SK-N-MC (cell line): ENCODE data around the gene PDK2.

ENCODE experiments used
- DNase-seq: peaks from one replicate; pipeline ENCODE4 v3.0.0-alpha.2; 2011; ENCODE audit warnings: low read depth, low spot score
- H3K27ac ChIP-seq: fragments of 200-600 bp; sonication (generic); 2 replicates; pipeline ENCODE4 v1.5.1; 2016; ENCODE audit warnings: mixed run types
- H3K36me3 ChIP-seq: fragments of 200-600 bp; sonication (generic); 2 replicates; pipeline ENCODE4 v1.6.1; 2017; ENCODE audit warnings: antibody characterized with exemption, low read length, mixed read lengths; ENCODE audit not compliant: insufficient read depth
- H3K4me3 ChIP-seq: fragments of 200-600 bp; sonication (generic); 2 replicates; pipeline ENCODE4 v1.5.1; 2016
- H3K9ac ChIP-seq: fragments of 200-600 bp; sonication (generic); 2 replicates; pipeline ENCODE4 v1.8.0; 2017; ENCODE audit warnings: mixed run types, mixed read lengths; ENCODE audit not compliant: insufficient read length
- H3K9me3 ChIP-seq: fragments of 200-600 bp; sonication (generic); 2 replicates; pipeline ENCODE4 v1.6.1; 2017; ENCODE audit warnings: low read depth, mild to moderate bottlenecking, antibody characterized with exemption, low read length, moderate library complexity, mixed read lengths
- EZH2 ChIP-seq: fragments of 200-600 bp; sonication (generic); IDR thresholded peaks from one replicate; pipeline ENCODE4 v1.6.1; 2017; ENCODE audit warnings: antibody characterized with exemption
- FOXP2 ChIP-seq: optimal IDR thresholded peaks from 2 replicates; pipeline ENCODE3; 2011; ENCODE audit warnings: mild to moderate bottlenecking, moderate library complexity; ENCODE audit not compliant: insufficient read depth; ENCODE audit errors: extremely low read length, control extremely low read depth
- POLR2AphosphoS5 ChIP-seq: IDR thresholded peaks from 2 replicates; pipeline ENCODE4 v1.6.1; 2012; ENCODE audit warnings: mild to moderate bottlenecking, low read depth, low read length, borderline replicate concordance

PDK2 gene

GRCh38 chr17:50094753-50095619, at the start of gene PDK2:
Gene PDK2 (plus strand): TSS chr17:50095351. CDS start chr17:50095436, 85 bp downstream.
- no peak within 1 kb of the TSS for H3K27ac ChIP-seq
- peak within 1 kb of the TSS; percentile 71 for H3K9ac ChIP-seq
- no peak for DNase-seq
- no peaks in the 10 kb centered on the region for H3K36me3 ChIP-seq
- H3K4me3 ChIP-seq = peak within 1 kb of the TSS; percentile 85
- TF ChIP-seq POLR2AphosphoS5 (no peak; the same call in 1 of the 2 replicates), FOXP2 (no peak), EZH2 (no peak)
- no peaks in the 10 kb centered on the region for H3K9me3 ChIP-seq

GRCh38 chr17:50046179-50046578, 49.0 kb upstream of the PDK2 start:
- H3K4me3 ChIP-seq = no peak overlapping the region
- no peak for DNase-seq
- H3K27ac ChIP-seq = no peak overlapping the region
- H3K36me3 ChIP-seq = no peaks in the 10 kb centered on the region
- no peak overlapping the region for H3K9ac ChIP-seq
- H3K9me3 ChIP-seq = no peaks in the 10 kb centered on the region
- TF ChIP-seq FOXP2 (no peak), POLR2AphosphoS5 (no peak), EZH2 (no peak)

GRCh38 chr17:50046667-50047066, 48.5 kb upstream of the PDK2 start:
- no peak for DNase-seq
- Histone ChIP-seq H3K27ac (no peak overlapping the region), H3K9me3 (no peaks in the 10 kb centered on the region), H3K36me3 (no peaks in the 10 kb centered on the region), H3K4me3 (no peak overlapping the region), H3K9ac (no peak overlapping the region)
- TF ChIP-seq POLR2AphosphoS5 (no peak), EZH2 (no peak)

GRCh38 chr17:50047083-50047482, 48.1 kb upstream of the PDK2 start:
- TF ChIP-seq EZH2 (no peak), POLR2AphosphoS5 (no peak), FOXP2 (no peak)
- no peaks in the 10 kb centered on the region for H3K9me3 ChIP-seq
- no peak overlapping the region for H3K27ac ChIP-seq
- H3K36me3 ChIP-seq = no peaks in the 10 kb centered on the region
- DNase-seq = no peak
- no peak overlapping the region for H3K4me3 ChIP-seq
- no peak overlapping the region for H3K9ac ChIP-seq

GRCh38 chr17:50047488-50048126, 47.5 kb upstream of the PDK2 start:
- no peak overlapping the region for H3K27ac ChIP-seq
- TF ChIP-seq EZH2 = no peak
- no peak for TF ChIP-seq FOXP2
- no peak for TF ChIP-seq POLR2AphosphoS5

GRCh38 chr17:50048146-50048720, 46.9 kb upstream of the PDK2 start:
- no peaks in the 10 kb centered on the region for H3K9me3 ChIP-seq
- no peak for TF ChIP-seq FOXP2
- no peak for TF ChIP-seq POLR2AphosphoS5
- no peak for TF ChIP-seq EZH2
- no peaks in the 10 kb centered on the region for H3K36me3 ChIP-seq
- H3K9ac ChIP-seq = no peak overlapping the region
- no peak overlapping the region for H3K4me3 ChIP-seq
- no peak for DNase-seq
- H3K27ac ChIP-seq = no peak overlapping the region

More at GRCh38 chr17:50047488-50048126, 47.5 kb upstream of the PDK2 start:
- Histone ChIP-seq H3K36me3 (no peaks in the 10 kb centered on the region), H3K4me3 (no peak overlapping the region), H3K9ac (no peak overlapping the region), H3K9me3 (no peaks in the 10 kb centered on the region)
- DNase-seq = no peak

GRCh38 chr17:50048988-50049387, 46.2 kb upstream of the PDK2 start:
- H3K4me3 ChIP-seq = no peak overlapping the region
- no peak for DNase-seq
- H3K27ac ChIP-seq = no peak overlapping the region
- TF ChIP-seq FOXP2 (no peak), POLR2AphosphoS5 (no peak), EZH2 (no peak)
- no peaks in the 10 kb centered on the region for H3K36me3 ChIP-seq
- H3K9ac ChIP-seq = no peak overlapping the region
- H3K9me3 ChIP-seq = no peaks in the 10 kb centered on the region

- TF ChIP-seq FOXP2 (no peak), POLR2AphosphoS5 (no peak), EZH2 (no peak)
- Histone ChIP-seq H3K9ac (no peak overlapping the region), H3K4me3 (no peak overlapping the region), H3K27ac (no peak overlapping the region), H3K9me3 (no peaks in the 10 kb centered on the region), H3K36me3 (no peaks in the 10 kb centered on the region)
- no peak for DNase-seq
Measured at GRCh38 chr17:50049636-50050035, 45.5 kb upstream of the PDK2 start.
